HG03103 (cell line): Measurements from ENCODE around the gene TBC1D13.

ENCODE experiments used
- ATAC-seq: cut with Tn5 transposase; IDR thresholded peaks from one replicate; pipeline ENCODE4 v1.9.1; 2021; ENCODE audit warnings: low read depth; ENCODE audit not compliant: unreplicated experiment

The TBC1D13 gene

GRCh38 chr9:128820665-128821583 lies 33.9 kb downstream of the TBC1D13 start:
- ATAC-seq: no peak

DNA sequence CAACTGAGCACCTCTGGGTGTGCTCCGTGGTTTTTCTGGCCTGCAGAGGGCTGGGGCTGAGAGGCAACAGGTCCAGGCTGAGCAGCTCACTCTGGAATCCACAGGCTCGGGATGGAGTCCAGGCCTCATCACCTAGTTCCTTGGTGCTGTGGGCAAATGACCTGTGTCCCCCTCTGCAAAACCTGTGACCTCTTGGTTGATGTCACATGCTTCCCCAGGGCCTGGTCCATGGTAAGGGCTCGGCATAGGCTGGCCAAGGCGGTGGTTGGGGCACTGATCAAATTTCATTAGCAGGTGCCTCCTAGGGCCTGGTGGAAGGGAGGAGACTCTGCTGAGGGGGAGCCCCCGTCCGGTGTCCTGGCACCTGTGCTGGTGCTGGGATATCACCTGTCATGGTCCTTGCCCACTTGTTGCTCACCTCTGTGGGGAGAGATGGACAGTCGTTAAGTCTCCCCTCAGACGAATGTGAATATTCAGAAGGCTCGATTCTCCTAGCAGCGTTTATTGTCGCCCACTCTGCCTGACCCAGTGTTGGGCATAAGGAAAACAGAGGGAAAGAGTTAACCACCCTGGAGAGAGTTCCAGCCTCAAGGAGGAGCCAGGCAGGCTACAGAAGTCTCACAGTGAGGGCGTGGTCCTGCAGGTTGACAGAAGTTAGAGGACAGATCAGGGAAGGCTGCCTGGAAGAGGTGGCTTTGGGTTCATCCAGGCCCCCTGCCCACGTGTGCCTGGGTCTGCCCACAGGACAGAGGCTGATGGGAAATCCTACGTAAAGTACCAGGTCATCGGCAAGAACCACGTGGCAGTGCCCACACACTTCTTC lies 34.7 kb downstream of the TBC1D13 start:
- ATAC-seq: no peak

DNA sequence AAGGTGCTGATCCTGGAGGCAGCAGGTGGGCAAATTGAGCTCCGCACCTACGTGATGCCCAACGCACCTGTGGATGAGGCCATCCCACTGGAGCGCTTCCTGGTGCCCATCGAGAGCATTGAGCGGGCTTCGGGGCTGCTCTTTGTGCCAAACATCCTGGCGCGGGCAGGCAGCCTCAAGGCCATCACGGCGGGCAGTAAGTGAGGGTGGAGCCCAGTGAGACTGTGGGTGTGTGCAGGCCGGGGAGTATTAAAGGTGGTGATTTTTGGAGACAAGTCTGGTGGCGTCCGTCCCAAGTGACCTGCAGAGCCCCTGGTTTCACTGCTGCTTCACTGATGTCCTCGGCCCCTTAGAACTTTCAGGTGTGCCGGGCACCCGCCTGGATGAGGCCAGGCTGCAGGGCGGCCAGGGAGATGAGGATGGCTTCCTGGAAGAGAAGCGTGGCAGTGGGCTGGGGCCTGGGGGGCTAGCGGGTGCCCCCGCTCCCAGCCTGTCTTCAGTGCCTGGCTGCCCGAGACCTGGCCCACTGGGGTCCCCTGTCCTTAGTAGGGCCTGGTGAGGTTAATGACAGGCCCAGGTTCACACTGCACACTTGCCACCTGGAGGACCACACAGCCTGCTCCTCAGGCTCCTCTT lies 35.5 kb downstream of the TBC1D13 start:
- no peak for ATAC-seq

- no peak for ATAC-seq
Observed at GRCh38 chr9:128823362-128823902, 36.4 kb downstream of the TBC1D13 start.

DNA sequence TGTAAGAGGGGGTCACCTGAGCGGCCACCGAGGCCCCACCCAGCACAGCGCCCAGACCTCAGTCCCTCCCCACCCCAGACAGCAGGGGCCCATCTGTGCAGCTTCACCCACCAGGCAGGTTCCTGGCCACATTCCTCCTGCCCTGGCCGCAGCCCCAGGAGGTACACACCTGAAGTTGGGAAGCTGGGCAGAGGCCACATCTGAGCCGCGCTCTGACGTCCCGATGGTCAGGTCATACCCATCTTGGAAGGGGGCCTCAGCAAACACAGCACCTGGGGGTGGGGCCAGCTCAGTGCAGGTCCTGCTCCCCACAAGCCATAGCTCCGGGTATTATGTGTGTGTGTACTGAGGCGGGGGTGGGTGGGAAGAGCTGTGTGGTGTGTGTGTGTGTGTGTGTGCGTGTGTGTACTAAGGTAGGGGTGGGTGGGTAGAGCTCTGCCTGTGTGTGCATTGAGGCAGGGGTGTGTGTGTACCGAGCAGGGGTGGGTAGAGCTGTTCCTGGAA lies 36.9 kb downstream of the TBC1D13 start:
- ATAC-seq: no peak

- no peak for ATAC-seq
Observed at GRCh38 chr9:128824911-128825310, 37.9 kb downstream of the TBC1D13 start.

DNA sequence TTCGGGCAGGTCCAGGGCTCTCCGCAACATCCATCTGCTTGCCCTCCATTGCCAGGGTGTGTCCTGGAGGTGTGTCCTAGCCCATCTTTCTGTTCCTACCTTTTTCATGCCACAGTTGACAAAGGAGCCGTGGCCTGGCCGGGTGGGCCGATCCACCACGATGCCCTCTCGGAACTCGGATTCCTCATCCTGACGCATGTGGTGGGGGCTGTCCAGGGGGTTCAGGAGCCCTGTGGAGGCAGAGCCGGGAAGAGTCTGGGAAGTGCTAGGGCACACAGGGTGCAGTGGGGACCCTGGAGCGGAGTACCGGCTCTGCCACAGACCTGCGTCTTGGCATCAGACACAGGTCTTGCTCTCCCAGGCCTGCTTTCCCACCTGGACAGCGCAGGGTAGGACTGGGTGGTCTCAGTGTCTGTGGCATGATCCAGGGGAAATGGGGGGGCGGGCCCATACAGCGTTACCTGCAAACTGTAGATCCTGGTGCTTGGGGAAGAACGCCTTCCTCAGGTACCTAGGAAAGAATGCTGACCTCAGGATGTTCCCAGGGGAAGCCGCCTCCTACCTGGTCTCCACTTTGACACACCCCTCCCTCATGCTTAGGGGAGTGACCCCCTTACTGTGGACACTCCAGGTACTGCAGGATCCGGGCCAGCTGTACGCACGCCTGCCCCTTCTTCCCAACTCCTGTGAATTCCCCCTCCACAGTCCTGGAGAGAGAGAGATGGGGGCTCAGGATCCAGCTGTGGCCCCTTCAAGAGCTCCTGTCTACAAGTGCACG lies 39.1 kb downstream of the TBC1D13 start:
- ATAC-seq: no peak

DNA sequence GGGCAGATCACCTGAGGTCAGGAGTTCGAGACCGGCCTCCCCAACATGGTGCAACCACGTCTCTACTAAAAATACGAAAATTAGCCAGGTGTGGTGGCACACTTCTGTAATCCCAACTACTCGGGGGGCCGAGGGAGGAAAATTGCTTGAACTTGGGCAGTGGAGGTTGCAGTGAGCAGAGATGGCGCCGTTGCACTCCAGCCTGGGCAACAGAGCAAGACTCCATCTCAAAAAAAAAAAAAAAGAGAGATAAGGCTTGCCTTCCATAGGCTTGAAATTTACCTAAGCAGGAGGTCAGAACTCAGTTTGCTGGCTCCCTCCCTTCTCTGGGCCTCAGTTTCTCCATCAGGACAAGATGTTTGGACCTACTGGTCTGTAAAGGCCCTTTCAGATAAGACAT lies 41.2 kb downstream of the TBC1D13 start:
- no peak for ATAC-seq

GRCh38 chr9:128828719-128829452 lies 41.8 kb downstream of the TBC1D13 start:
- ATAC-seq: no peak

DNA sequence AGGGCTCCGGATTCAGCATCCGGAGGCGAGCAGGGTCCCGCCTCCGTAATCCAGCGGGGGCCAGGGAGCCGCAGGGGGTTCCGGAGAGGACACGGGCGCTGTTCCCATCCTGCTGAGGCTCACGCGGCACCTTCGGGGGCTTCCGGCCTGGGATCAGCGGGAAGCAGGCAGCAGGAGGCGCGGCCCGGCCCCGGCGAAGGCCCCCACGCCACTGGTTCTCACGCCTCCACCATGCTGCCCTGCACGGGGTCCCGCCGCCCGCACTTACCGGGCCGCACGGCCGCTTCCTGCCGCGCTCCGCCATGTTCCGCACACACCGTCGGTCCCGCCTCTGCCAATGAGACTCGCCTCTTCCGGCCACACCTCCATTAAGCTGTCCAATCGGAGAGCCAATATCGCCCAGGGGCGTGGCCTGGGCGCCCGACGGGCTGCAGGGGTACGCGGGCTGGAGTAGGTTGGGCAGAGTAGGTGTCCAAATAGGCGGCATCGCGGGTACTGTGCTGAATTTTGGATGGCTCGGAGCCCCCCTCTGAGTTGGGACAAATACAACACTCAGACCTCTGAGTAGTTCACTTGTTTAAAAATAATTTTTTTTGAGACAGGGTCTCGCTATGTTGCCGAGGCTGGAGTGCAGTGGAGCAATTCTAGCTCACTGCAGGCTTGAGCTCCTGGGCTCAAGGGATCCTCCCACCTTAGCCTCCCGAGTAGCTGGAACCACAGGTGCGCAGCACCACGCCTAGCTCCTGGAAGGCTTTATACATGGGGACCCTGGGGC lies 42.6 kb downstream of the TBC1D13 start, which contains the start of gene SPOUT1:
TSS of gene SPOUT1 (minus strand) at position 318 of the 775 bp plus-strand sequence. CDS start at position 304, 14 bp downstream.
- peak; percentile 97 for ATAC-seq

DNA sequence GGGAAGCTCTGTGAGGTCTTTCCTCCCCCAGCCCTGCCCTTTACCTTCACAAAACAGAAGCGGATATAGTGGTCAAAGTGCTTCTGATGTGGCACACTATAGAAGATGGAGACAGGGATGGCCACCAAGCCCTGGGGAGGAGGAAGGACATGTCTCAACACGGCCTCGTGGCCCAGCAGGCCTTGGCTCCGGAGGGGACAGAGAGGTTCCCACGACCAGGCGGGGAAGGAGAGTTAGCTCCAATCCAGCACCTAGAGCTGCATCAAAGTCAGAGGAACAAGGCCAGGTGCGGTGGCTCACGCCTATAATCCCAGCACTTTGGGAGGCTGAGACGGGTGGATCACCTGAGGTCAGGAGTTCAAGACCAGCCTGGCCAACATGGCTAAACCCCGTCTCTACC lies 46.6 kb downstream of the TBC1D13 start:
- ATAC-seq: no peak

DNA sequence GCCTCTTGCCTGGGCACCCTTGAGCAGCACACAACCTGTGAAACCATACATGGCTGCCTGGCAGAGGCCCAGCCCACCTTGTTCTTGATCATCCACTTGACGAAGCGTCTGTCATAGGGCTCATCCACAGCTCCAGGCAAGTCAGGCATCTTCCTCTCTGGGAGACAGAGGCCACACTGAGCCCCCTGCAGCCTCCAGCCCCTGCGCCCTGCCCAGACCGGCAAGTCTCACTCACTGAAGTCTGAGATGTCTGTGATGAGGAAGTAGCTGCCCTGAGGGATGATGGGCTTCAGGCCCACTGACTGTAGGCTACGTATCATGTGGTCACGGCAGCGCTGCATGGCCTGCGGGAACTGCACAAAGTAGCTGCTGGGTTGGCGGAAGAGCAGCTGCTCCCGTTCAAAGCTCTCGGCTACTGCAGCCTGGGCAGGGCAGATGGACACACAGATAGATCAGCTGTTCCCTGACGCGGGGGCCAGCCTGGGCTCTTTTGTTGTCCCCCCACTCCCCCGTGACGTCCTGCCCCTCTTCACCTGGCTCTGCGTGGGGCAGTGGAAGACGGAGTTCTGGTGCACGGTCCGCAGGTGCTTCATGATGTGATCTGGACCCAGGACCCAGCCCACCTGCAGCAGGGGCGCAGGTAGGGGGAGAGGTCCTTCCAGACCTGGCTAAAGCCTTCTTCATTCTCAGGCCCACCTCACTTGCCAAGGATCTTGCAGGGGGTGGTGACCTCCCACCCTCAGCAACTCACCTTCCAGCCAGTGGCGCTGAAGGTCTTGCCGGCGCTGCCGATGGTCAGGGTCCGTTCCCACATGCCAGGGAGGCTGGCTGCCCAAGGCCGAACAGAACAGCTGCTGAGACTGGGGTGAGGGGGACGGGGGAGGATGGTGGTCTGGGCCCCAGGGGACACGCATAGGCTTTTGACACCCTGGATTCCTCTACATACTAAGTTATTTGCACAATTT lies 48.5 kb downstream of the TBC1D13 start:
- no peak for ATAC-seq

DNA sequence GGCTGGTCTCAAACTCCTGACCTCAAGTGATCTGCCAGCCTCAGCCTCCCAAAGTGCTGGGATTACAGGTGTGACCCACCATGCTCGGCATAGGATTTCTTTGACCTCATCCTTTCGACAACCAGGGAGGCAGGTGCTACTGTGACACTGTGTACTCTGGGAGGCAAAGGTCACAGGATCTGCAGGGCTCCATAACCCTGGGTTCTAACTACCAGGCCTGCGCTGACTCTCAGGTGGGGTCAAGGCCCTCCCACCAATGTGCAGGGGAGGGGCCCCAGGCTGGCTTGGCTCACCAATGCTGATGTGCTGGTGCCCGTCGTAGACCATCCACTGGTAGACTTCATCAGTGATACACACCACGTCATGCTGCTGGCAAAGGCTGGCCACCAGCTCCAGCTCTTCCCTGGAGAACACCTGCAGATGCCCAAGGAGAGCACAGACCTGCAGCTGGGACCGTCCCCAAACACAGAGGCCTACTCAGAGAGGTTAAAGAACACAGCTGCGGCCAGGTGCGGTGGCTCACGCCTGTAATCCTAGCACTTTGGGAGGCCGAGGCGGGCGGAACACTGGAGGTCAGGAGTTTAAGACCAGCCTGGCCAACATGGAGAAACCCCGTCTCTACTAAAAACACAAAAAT lies 49.6 kb downstream of the TBC1D13 start:
- ATAC-seq: no peak

GRCh38 chr9:128838338-128838737 lies 51.3 kb downstream of the TBC1D13 start:
- ATAC-seq: no peak

- ATAC-seq: no peak
Observed at GRCh38 chr9:128840524-128840923, 53.5 kb downstream of the TBC1D13 start.

DNA sequence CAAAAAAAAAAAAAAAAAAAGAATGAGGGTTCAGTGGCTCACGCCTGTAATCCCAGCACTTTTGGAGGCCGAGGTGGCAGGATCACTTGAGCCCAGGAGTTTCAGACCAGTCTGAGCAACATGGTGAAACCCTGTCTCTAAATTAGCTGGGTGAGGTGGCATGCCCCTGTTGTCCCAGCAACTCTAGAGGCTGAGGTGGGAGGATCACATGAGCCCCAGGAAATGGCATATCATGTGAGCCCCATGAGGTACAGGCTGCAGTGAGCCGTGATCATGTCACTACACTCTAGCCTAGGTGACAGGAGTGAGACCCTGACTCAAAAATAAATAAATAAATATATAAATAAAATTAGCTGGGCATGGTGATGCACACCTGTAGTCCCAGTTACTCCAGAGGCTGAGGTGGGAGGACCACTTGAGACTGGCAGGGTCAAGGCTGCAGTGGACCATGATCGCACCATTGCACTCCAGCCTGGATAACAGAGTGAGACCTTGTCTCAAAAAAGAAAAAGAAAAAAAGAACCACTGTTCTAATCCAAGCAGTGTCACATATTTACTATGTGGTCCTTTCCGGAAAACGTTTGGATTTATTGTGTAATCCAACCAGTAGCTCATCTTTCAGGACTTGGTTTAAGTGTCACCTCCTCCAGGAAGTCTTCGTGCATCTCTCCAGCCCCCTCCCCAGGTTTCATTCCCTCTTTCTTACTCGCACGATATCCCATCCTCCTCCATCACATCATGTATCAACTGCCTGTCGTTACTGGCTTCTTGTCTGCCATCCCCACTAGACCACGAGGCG lies 54.8 kb downstream of the TBC1D13 start:
- no peak for ATAC-seq
